Fibroblast of skin of right quadriceps (primary cell): ENCODE data around the gene DBH.
A peak's percentile ranks its signal among the peaks of the same experiment; 100 is the strongest.
"Not testable (repeated sequence)": the region's sequence is repeated elsewhere in the genome, so short reads cannot be mapped to it uniquely, and the experiment has no call there.

Experiments
- DNase-seq: peaks from one replicate; pipeline ENCODE4 v3.0.0-alpha.2; 2013

DBH gene

GRCh38 chr9:133605446-133605845, 30.7 kb upstream of the DBH start:
- DNase-seq: no peak

GRCh38 chr9:133605856-133606707, 30.1 kb upstream of the DBH start:
- DNase-seq: no peak

GRCh38 chr9:133606708-133607025, 29.5 kb upstream of the DBH start:
- no peak for DNase-seq

GRCh38 chr9:133607381-133607780, 28.8 kb upstream of the DBH start:
- no peak for DNase-seq

- no peak for DNase-seq
Measured at GRCh38 chr9:133607976-133608375, 28.2 kb upstream of the DBH start.

- DNase-seq: no peak
Measured at GRCh38 chr9:133608382-133608781, 27.8 kb upstream of the DBH start.

GRCh38 chr9:133608889-133609288, 27.3 kb upstream of the DBH start:
- DNase-seq: no peak

- DNase-seq: peak; percentile 19
Measured at GRCh38 chr9:133609311-133610098, 26.7 kb upstream of the DBH start, which contains the start of gene FAM163B. Gene FAM163B (minus strand): TSS chr9:133609389. CDS start chr9:133580223, 29,166 bp downstream.

- DNase-seq: no peak
Measured at GRCh38 chr9:133610845-133611244, 25.3 kb upstream of the DBH start.

GRCh38 chr9:133612051-133612450, 24.1 kb upstream of the DBH start:
- DNase-seq: no peak

GRCh38 chr9:133612816-133613215, 23.3 kb upstream of the DBH start:
- DNase-seq: no peak

GRCh38 chr9:133613432-133613831, 22.7 kb upstream of the DBH start:
- DNase-seq: no peak

GRCh38 chr9:133614056-133614455, 22.1 kb upstream of the DBH start:
- no peak for DNase-seq

- no peak for DNase-seq
Measured at GRCh38 chr9:133614678-133615077, 21.5 kb upstream of the DBH start.

- no peak for DNase-seq
Measured at GRCh38 chr9:133615186-133615585, 21.0 kb upstream of the DBH start.

GRCh38 chr9:133615606-133616188, 20.5 kb upstream of the DBH start:
- DNase-seq: no peak

GRCh38 chr9:133616643-133617405, 19.3 kb upstream of the DBH start:
- DNase-seq: no peak

GRCh38 chr9:133618726-133619125, 17.4 kb upstream of the DBH start:
- DNase-seq: no peak

GRCh38 chr9:133619791-133620190, 16.4 kb upstream of the DBH start:
- no peak for DNase-seq

- no peak for DNase-seq
Measured at GRCh38 chr9:133621725-133622267, 14.4 kb upstream of the DBH start.

GRCh38 chr9:133622555-133622954, 13.6 kb upstream of the DBH start:
- DNase-seq: no peak

GRCh38 chr9:133626008-133626407, 10.2 kb upstream of the DBH start:
- not testable (repeated sequence) for DNase-seq

GRCh38 chr9:133627341-133627740, 8.8 kb upstream of the DBH start:
- DNase-seq: no peak
